H1 (cell line): ENCODE measurements around the gene CHCHD6.

Experiments
- CHD1 ChIP-seq: IDR thresholded peaks from 2 replicates; pipeline ENCODE4 v1.6.1; 2012; ENCODE audit warnings: low read depth, low read length, improper control_type of control experiment
- CTCF ChIP-seq, 3 experiments: IDR thresholded peaks; 1 replicate in 2 of 3; 2 replicates in 1 of 3; pipeline versions ENCODE4 v1.5.1 to v1.6.1; 2011; ENCODE audit warnings: low read length in 3 of 3, mild to moderate bottlenecking in 3 of 3, inconsistent platforms in 2 of 3, low read depth in 1 of 3, moderate library complexity in 1 of 3; ENCODE audit not compliant: insufficient read depth in 1 of 3; ENCODE audit errors: control extremely low read depth in 1 of 3
- EP300 ChIP-seq, 2 experiments: IDR thresholded peaks; 1 replicate in 1 of 2; 2 replicates in 1 of 2; pipeline ENCODE4 v1.6.1; 2011 to 2012; ENCODE audit warnings: low read depth in 2 of 2, low read length in 2 of 2, mild to moderate bottlenecking in 2 of 2, borderline replicate concordance in 1 of 2, inconsistent platforms in 1 of 2, moderate library complexity in 1 of 2
- NRF1 ChIP-seq: IDR thresholded peaks from 2 replicates; pipeline ENCODE4 v1.6.1; 2011; ENCODE audit warnings: mild to moderate bottlenecking, low read depth, low read length, improper control_type of control experiment
- RFX5 ChIP-seq: IDR thresholded peaks from 2 replicates; pipeline ENCODE4 v1.6.1; 2011; ENCODE audit warnings: low read depth, low read length, improper control_type of control experiment, borderline replicate concordance
- TAF1 ChIP-seq: IDR thresholded peaks from 2 replicates; pipeline ENCODE4 v1.6.1; 2011; ENCODE audit warnings: mild to moderate bottlenecking, low read depth, low read length
- YY1 ChIP-seq: IDR thresholded peaks from 2 replicates; pipeline ENCODE4 v1.6.1; 2011; ENCODE audit warnings: low read depth, mild to moderate bottlenecking, low read length

- TF ChIP-seq NRF1 (no peak), EP300 (IDR thresholded peaks at IDR 0.05; ENCODE audit: borderline replicate concordance in 1 of 2, low read depth in 2 of 2, low read length in 2 of 2) (no peak), TAF1 (no peak), RFX5 (no peak), CHD1 (no peak), CTCF (IDR thresholded peaks at IDR 0.05; ENCODE audit: control extremely low read depth in 1 of 3, insufficient read depth in 1 of 3, low read depth in 1 of 3, low read length in 3 of 3) (no peak), YY1 (no peak)
Observed at GRCh38 chr3:126988451-126989021, 284.5 kb downstream of the CHCHD6 start.
